ENCODE measurements around the gene DBNDD1.
A peak's percentile ranks its signal among the peaks of the same experiment; 100 is the strongest.

The DBNDD1 gene

GRCh38 chr16:90046122-90046970 is 27.1 kb upstream of the DBNDD1 start:
- Histone ChIP-seq H3K4me1 (ENCODE audit: control insufficient read depth, insufficient read depth, low read length) (peaks cover 3% of the 10 kb centered on the region), H3K9ac (ENCODE audit: low read length) (no peak overlapping the region), H3K27me3 (ENCODE audit: control insufficient read depth, insufficient read depth, low read length) (no peaks in the 10 kb centered on the region), H3K36me3 (ENCODE audit: control insufficient read depth, insufficient read depth, low read length) (peaks cover 7% of the 10 kb centered on the region), H3K4me3 (ENCODE audit: low read length) (peak overlapping the region; percentile 25), H3K27ac (ENCODE audit: low read depth, low read length) (no peak overlapping the region)

GRCh38 chr16:90044111-90044551 is 24.9 kb upstream of the DBNDD1 start:
- Histone ChIP-seq H3K36me3 (ENCODE audit: control insufficient read depth, insufficient read depth, low read length) (peaks cover 15% of the 10 kb centered on the region), H3K4me3 (ENCODE audit: low read length) (no peak overlapping the region), H3K27ac (ENCODE audit: low read depth, low read length) (no peak overlapping the region), H3K9ac (ENCODE audit: low read length) (no peak overlapping the region), H3K4me1 (ENCODE audit: control insufficient read depth, insufficient read depth, low read length) (peaks cover 3% of the 10 kb centered on the region), H3K27me3 (ENCODE audit: control insufficient read depth, insufficient read depth, low read length) (no peaks in the 10 kb centered on the region)

GRCh38 chr16:90043526-90043925 is 24.3 kb upstream of the DBNDD1 start:
- Histone ChIP-seq H3K36me3 (ENCODE audit: control insufficient read depth, insufficient read depth, low read length) (peaks cover 15% of the 10 kb centered on the region), H3K27ac (ENCODE audit: low read depth, low read length) (no peak overlapping the region), H3K27me3 (ENCODE audit: control insufficient read depth, insufficient read depth, low read length) (no peaks in the 10 kb centered on the region), H3K4me1 (ENCODE audit: control insufficient read depth, insufficient read depth, low read length) (peaks cover 3% of the 10 kb centered on the region), H3K9ac (ENCODE audit: low read length) (no peak overlapping the region), H3K4me3 (ENCODE audit: low read length) (no peak overlapping the region)

- Histone ChIP-seq H3K36me3 (ENCODE audit: control insufficient read depth, insufficient read depth, low read length) (peaks cover 17% of the 10 kb centered on the region), H3K9ac (ENCODE audit: low read length) (no peak overlapping the region), H3K4me3 (ENCODE audit: low read length) (no peak overlapping the region), H3K27ac (ENCODE audit: low read depth, low read length) (no peak overlapping the region), H3K27me3 (ENCODE audit: control insufficient read depth, insufficient read depth, low read length) (no peaks in the 10 kb centered on the region), H3K4me1 (ENCODE audit: control insufficient read depth, insufficient read depth, low read length) (peaks cover 3% of the 10 kb centered on the region)
Observed at GRCh38 chr16:90042946-90043514, 23.8 kb upstream of the DBNDD1 start.

- no peak overlapping the region for H3K4me3 ChIP-seq (ENCODE audit: low read length)
- H3K4me1 ChIP-seq (ENCODE audit: control insufficient read depth, insufficient read depth, low read length): no peaks in the 10 kb centered on the region
- H3K9ac ChIP-seq (ENCODE audit: low read length): no peak overlapping the region
- no peak overlapping the region for H3K27ac ChIP-seq (ENCODE audit: low read depth, low read length)
- H3K36me3 ChIP-seq (ENCODE audit: control insufficient read depth, insufficient read depth, low read length): peaks cover 22% of the 10 kb centered on the region
- no peaks in the 10 kb centered on the region for H3K27me3 ChIP-seq (ENCODE audit: control insufficient read depth, insufficient read depth, low read length)
Observed at GRCh38 chr16:90041896-90042473, 22.7 kb upstream of the DBNDD1 start.

GRCh38 chr16:90040152-90041023 is 21.1 kb upstream of the DBNDD1 start:
- peaks cover 26% of the 10 kb centered on the region for H3K36me3 ChIP-seq (ENCODE audit: control insufficient read depth, insufficient read depth, low read length)
- no peak overlapping the region for H3K9ac ChIP-seq (ENCODE audit: low read length)
- H3K4me1 ChIP-seq (ENCODE audit: control insufficient read depth, insufficient read depth, low read length): no peaks in the 10 kb centered on the region
- no peak overlapping the region for H3K27ac ChIP-seq (ENCODE audit: low read depth, low read length)
- H3K27me3 ChIP-seq (ENCODE audit: control insufficient read depth, insufficient read depth, low read length): no peaks in the 10 kb centered on the region
- H3K4me3 ChIP-seq (ENCODE audit: low read length): no peak overlapping the region

GRCh38 chr16:90037276-90037675 is 18.0 kb upstream of the DBNDD1 start:
- Histone ChIP-seq H3K9ac (ENCODE audit: low read length) (no peak overlapping the region), H3K27ac (ENCODE audit: low read depth, low read length) (no peak overlapping the region), H3K27me3 (ENCODE audit: control insufficient read depth, insufficient read depth, low read length) (no peaks in the 10 kb centered on the region), H3K4me3 (ENCODE audit: low read length) (no peak overlapping the region), H3K36me3 (ENCODE audit: control insufficient read depth, insufficient read depth, low read length) (peaks cover 24% of the 10 kb centered on the region), H3K4me1 (ENCODE audit: control insufficient read depth, insufficient read depth, low read length) (no peaks in the 10 kb centered on the region)

GRCh38 chr16:90035902-90036301 is 16.6 kb upstream of the DBNDD1 start:
- Histone ChIP-seq H3K27ac (ENCODE audit: low read depth, low read length) (no peak overlapping the region), H3K4me1 (ENCODE audit: control insufficient read depth, insufficient read depth, low read length) (no peaks in the 10 kb centered on the region), H3K27me3 (ENCODE audit: control insufficient read depth, insufficient read depth, low read length) (no peaks in the 10 kb centered on the region), H3K9ac (ENCODE audit: low read length) (no peak overlapping the region), H3K36me3 (ENCODE audit: control insufficient read depth, insufficient read depth, low read length) (peaks cover 32% of the 10 kb centered on the region), H3K4me3 (ENCODE audit: low read length) (no peak overlapping the region)

- H3K4me1 ChIP-seq (ENCODE audit: control insufficient read depth, insufficient read depth, low read length): no peaks in the 10 kb centered on the region
- H3K4me3 ChIP-seq (ENCODE audit: low read length): no peak overlapping the region
- H3K36me3 ChIP-seq (ENCODE audit: control insufficient read depth, insufficient read depth, low read length): peaks cover 24% of the 10 kb centered on the region
- no peaks in the 10 kb centered on the region for H3K27me3 ChIP-seq (ENCODE audit: control insufficient read depth, insufficient read depth, low read length)
- H3K27ac ChIP-seq (ENCODE audit: low read depth, low read length): no peak overlapping the region
- H3K9ac ChIP-seq (ENCODE audit: low read length): no peak overlapping the region
Observed at GRCh38 chr16:90034504-90034903, 15.2 kb upstream of the DBNDD1 start.

- H3K27me3 ChIP-seq (ENCODE audit: control insufficient read depth, insufficient read depth, low read length): no peaks in the 10 kb centered on the region
- peaks cover 24% of the 10 kb centered on the region for H3K36me3 ChIP-seq (ENCODE audit: control insufficient read depth, insufficient read depth, low read length)
- no peak overlapping the region for H3K9ac ChIP-seq (ENCODE audit: low read length)
- H3K4me1 ChIP-seq (ENCODE audit: control insufficient read depth, insufficient read depth, low read length): no peaks in the 10 kb centered on the region
- no peak overlapping the region for H3K4me3 ChIP-seq (ENCODE audit: low read length)
- H3K27ac ChIP-seq (ENCODE audit: low read depth, low read length): no peak overlapping the region
Observed at GRCh38 chr16:90033387-90033786, 14.1 kb upstream of the DBNDD1 start.

- no peak overlapping the region for H3K27ac ChIP-seq (ENCODE audit: low read depth, low read length)
- H3K4me3 ChIP-seq (ENCODE audit: low read length): no peak overlapping the region
- H3K9ac ChIP-seq (ENCODE audit: low read length): no peak overlapping the region
- H3K27me3 ChIP-seq (ENCODE audit: control insufficient read depth, insufficient read depth, low read length): no peaks in the 10 kb centered on the region
- H3K36me3 ChIP-seq (ENCODE audit: control insufficient read depth, insufficient read depth, low read length): peaks cover 20% of the 10 kb centered on the region
- no peaks in the 10 kb centered on the region for H3K4me1 ChIP-seq (ENCODE audit: control insufficient read depth, insufficient read depth, low read length)
Observed at GRCh38 chr16:90032674-90033331, 13.5 kb upstream of the DBNDD1 start.
